ENCODE results near the gene PTHLH. TPM values are rescaled to one million over a fixed set of nuclear protein-coding genes. Genes with fewer than 3 reads are reported as not detected.

PTHLH gene
- total and polyA plus RNA-seq, 2 donors (not counting 1 experiment from before 2014, with no cell fraction given) = not detected

- Histone ChIP-seq H3K9ac (ENCODE audit: low read length) (no peak overlapping the region), H4K20me1 (ENCODE audit: control insufficient read depth, insufficient read depth, low read length, poor library complexity, severe bottlenecking) (no peaks in the 10 kb centered on the region), H2AFZ (ENCODE audit: insufficient read depth, low read depth, low read length, poor library complexity, severe bottlenecking) (no peak overlapping the region), H3K27ac (ENCODE audit: low read length in 2 of 2) (no peak overlapping the region), H3K9me3 (ENCODE audit: control extremely low read depth in 1 of 3, control insufficient read depth in 2 of 3, insufficient read depth in 1 of 3, low read length in 2 of 3) (peaks cover 0 to 7% (median 0%) of the 10 kb centered on the region in 3 donors), H3K4me2 (replicated peaks; ENCODE audit: low read depth, low read length, poor library complexity, severe bottlenecking) (no peak overlapping the region), H3K27me3 (replicated peaks in 1 of 4; ENCODE audit: control extremely low read depth in 1 of 4, control insufficient read depth in 3 of 4, insufficient read depth in 4 of 4, low read length in 3 of 4) (peaks cover 0 to 4% (median 0%) of the 10 kb centered on the region in 4 experiments), H3K4me1 (ENCODE audit: control insufficient read depth in 2 of 2, insufficient read depth in 2 of 2, low read length in 2 of 2) (no peaks in the 10 kb centered on the region), H3K36me3 (replicated peaks in 1 of 2; ENCODE audit: control extremely low read depth in 1 of 2, control insufficient read depth in 1 of 2, extremely low read depth in 1 of 2, insufficient read depth in 2 of 2, low read length in 1 of 2) (no peaks in the 10 kb centered on the region), H3K79me2 (ENCODE audit: control insufficient read depth, insufficient read depth, low read length) (no peaks in the 10 kb centered on the region), H3K4me3 (ENCODE audit: control extremely low read depth in 1 of 5, extremely low read depth in 1 of 5, insufficient read depth in 1 of 5, low read depth in 2 of 5, low read length in 4 of 5) (no peak overlapping the region)
- Mint-ChIP-seq H3K27me3 (no peaks in the 10 kb centered on the region), H3K4me3 (no peak overlapping the region), H3K27ac (no peak overlapping the region), H3K9me3 (ENCODE audit: insufficient read depth) (peaks cover 2% of the 10 kb centered on the region), H3K4me1 (no peaks in the 10 kb centered on the region)
- WGBS (ENCODE audit: insufficient coverage) = no CpG with 5 or more reads among the region's 4 CpGs
- no peak for ATAC-seq (ENCODE audit: low read depth)
- POLR2A ChIA-PET = no interaction called here
- DNase-seq = no peak
- intact Hi-C loops (cut with micrococcal nuclease) = no loop called here
- TF ChIP-seq EZH2 (IDR thresholded peaks at IDR 0.05; ENCODE audit: borderline replicate concordance, insufficient read depth, low read depth, low read length, poor library complexity, severe bottlenecking) (no peak), CTCF (IDR thresholded peaks at IDR 0.05) (no peak)
- CTCF ChIA-PET = no interaction called here
Measured at GRCh38 chr12:27913999-27914614, 58.4 kb downstream of the PTHLH start.

- Histone ChIP-seq H3K4me3 (ENCODE audit: control extremely low read depth in 1 of 5, extremely low read depth in 1 of 5, insufficient read depth in 1 of 5, low read depth in 2 of 5, low read length in 4 of 5) (no peak overlapping the region), H3K36me3 (replicated peaks in 1 of 2; ENCODE audit: control extremely low read depth in 1 of 2, control insufficient read depth in 1 of 2, extremely low read depth in 1 of 2, insufficient read depth in 2 of 2, low read length in 1 of 2) (no peaks in the 10 kb centered on the region), H2AFZ (ENCODE audit: insufficient read depth, low read depth, low read length, poor library complexity, severe bottlenecking) (no peak overlapping the region), H3K27me3 (replicated peaks in 1 of 4; ENCODE audit: control extremely low read depth in 1 of 4, control insufficient read depth in 3 of 4, insufficient read depth in 4 of 4, low read length in 3 of 4) (peaks cover 0 to 4% (median 0%) of the 10 kb centered on the region in 4 experiments), H3K9me3 (ENCODE audit: control extremely low read depth in 1 of 3, control insufficient read depth in 2 of 3, insufficient read depth in 1 of 3, low read length in 2 of 3) (peaks cover 0 to 3% (median 0%) of the 10 kb centered on the region in 3 donors), H3K4me1 (ENCODE audit: control insufficient read depth in 2 of 2, insufficient read depth in 2 of 2, low read length in 2 of 2) (no peaks in the 10 kb centered on the region), H4K20me1 (ENCODE audit: control insufficient read depth, insufficient read depth, low read length, poor library complexity, severe bottlenecking) (no peaks in the 10 kb centered on the region), H3K4me2 (replicated peaks; ENCODE audit: low read depth, low read length, poor library complexity, severe bottlenecking) (no peak overlapping the region), H3K9ac (ENCODE audit: low read length) (no peak overlapping the region), H3K79me2 (ENCODE audit: control insufficient read depth, insufficient read depth, low read length) (no peaks in the 10 kb centered on the region), H3K27ac (ENCODE audit: low read length in 2 of 2) (no peak overlapping the region)
- Mint-ChIP-seq H3K9me3 (ENCODE audit: insufficient read depth) (peaks cover 2% of the 10 kb centered on the region), H3K27me3 (no peaks in the 10 kb centered on the region), H3K4me3 (no peak overlapping the region), H3K27ac (no peak overlapping the region), H3K4me1 (no peaks in the 10 kb centered on the region)
- ATAC-seq (ENCODE audit: low read depth) (no peak), DNase-seq (no peak)
- CTCF ChIA-PET = no interaction called here
- intact Hi-C loops (cut with micrococcal nuclease) = no loop called here
- no CpG with 5 or more reads among the region's 3 CpGs for WGBS (ENCODE audit: insufficient coverage)
- TF ChIP-seq CTCF (IDR thresholded peaks at IDR 0.05) (no peak), EZH2 (IDR thresholded peaks at IDR 0.05; ENCODE audit: borderline replicate concordance, insufficient read depth, low read depth, low read length, poor library complexity, severe bottlenecking) (no peak)
- POLR2A ChIA-PET = no interaction called here
Measured at GRCh38 chr12:27911397-27911796, 61.1 kb downstream of the PTHLH start.

All from B cell (primary cell).